Mesendoderm (in vitro differentiated cells): Measurements from ENCODE around the gene PKNOX2.

ENCODE experiments used
- DNase-seq: peaks from one replicate; pipeline ENCODE4 v3.0.0; 2013
- H2AK5ac ChIP-seq: 2 replicates; pipeline ENCODE4 v1.6.1; 2013; ENCODE audit warnings: low read length, inconsistent platforms
- H2BK120ac ChIP-seq: 2 replicates; pipeline ENCODE4 v1.6.1; 2013; ENCODE audit warnings: low read depth, mild to moderate bottlenecking, low read length, moderate library complexity, mixed read lengths
- H2BK15ac ChIP-seq: replicated peaks from 2 replicates; pipeline ENCODE4 v1.6.1; 2013; ENCODE audit warnings: low read depth, mild to moderate bottlenecking, moderate library complexity
- H2BK5ac ChIP-seq: 2 replicates; pipeline ENCODE4 v1.6.1; 2013; ENCODE audit warnings: low read length, inconsistent platforms
- H3K18ac ChIP-seq: 2 replicates; pipeline ENCODE4 v1.6.1; 2013; ENCODE audit warnings: mild to moderate bottlenecking, low read length, mixed read lengths
- H3K23ac ChIP-seq: one replicate; pipeline ENCODE4 v1.6.1; 2013; ENCODE audit warnings: low read length
- H3K27ac ChIP-seq: 2 replicates; pipeline ENCODE4 v1.5.1; 2013; ENCODE audit warnings: low read depth, mild to moderate bottlenecking, inconsistent platforms, low read length, moderate library complexity
- H3K27me3 ChIP-seq: 2 replicates; pipeline ENCODE4 v1.6.1; 2013; ENCODE audit warnings: low read length, control low read depth, mild to moderate bottlenecking, inconsistent platforms; ENCODE audit not compliant: insufficient read depth, poor library complexity
- H3K36me3 ChIP-seq: 2 replicates; pipeline ENCODE4 v1.6.1; 2013; ENCODE audit warnings: low read length, inconsistent platforms; ENCODE audit not compliant: control insufficient read depth, insufficient read depth
- H3K4ac ChIP-seq: one replicate; pipeline ENCODE4 v1.6.1; 2013; ENCODE audit warnings: low read depth, mild to moderate bottlenecking, low read length, moderate library complexity
- H3K4me1 ChIP-seq: 2 replicates; pipeline ENCODE4 v1.6.1; 2013; ENCODE audit warnings: low read depth, low read length, inconsistent platforms; ENCODE audit not compliant: control insufficient read depth
- H3K4me2 ChIP-seq: 2 replicates; pipeline ENCODE4 v1.6.1; 2013; ENCODE audit warnings: low read length
- H3K4me3 ChIP-seq: 2 replicates; pipeline ENCODE4 v1.5.1; 2013; ENCODE audit warnings: mild to moderate bottlenecking, low read length
- H3K56ac ChIP-seq: one replicate; pipeline ENCODE4 v1.6.1; 2013; ENCODE audit warnings: low read length
- H3K79me1 ChIP-seq: 2 replicates; pipeline ENCODE4 v1.6.1; 2013; ENCODE audit warnings: low read length, inconsistent platforms
- H3K79me2 ChIP-seq: 2 replicates; pipeline ENCODE4 v1.6.1; 2013; ENCODE audit warnings: mild to moderate bottlenecking, low read length; ENCODE audit not compliant: control insufficient read depth, insufficient read depth
- H3K9ac ChIP-seq: 2 replicates; pipeline ENCODE4 v1.6.1; 2013; ENCODE audit warnings: low read length, inconsistent platforms
- H4K5ac ChIP-seq: one replicate; pipeline ENCODE4 v1.6.1; 2013; ENCODE audit warnings: low read length
- H4K8ac ChIP-seq: one replicate; pipeline ENCODE4 v1.6.1; 2013; ENCODE audit warnings: low read depth, mild to moderate bottlenecking, control low read depth, low read length, moderate library complexity
- WGBS: extraction: QIAGEN DNeasy Blood & Tissue Kit; methylation state at CpG from one replicate; pipeline ENCODE4 v1.1.7; 2013; ENCODE audit warnings: low lambda C conversion rate, missing lambda C conversion rate; ENCODE audit not compliant: insufficient coverage; ENCODE audit errors: extremely low coverage; 5-methylcytosine and 5-hydroxymethylcytosine counted together

PKNOX2 gene

GRCh38 chr11:125402435-125402834 is 237.9 kb downstream of the PKNOX2 start:
- H3K4me2 ChIP-seq: no peak overlapping the region
- no peak overlapping the region for H2BK15ac ChIP-seq
- H2BK120ac ChIP-seq: no peak overlapping the region
- no peak overlapping the region for H4K5ac ChIP-seq
- H3K4me3 ChIP-seq: no peak overlapping the region
- H3K18ac ChIP-seq: no peak overlapping the region
- no peaks in the 10 kb centered on the region for H3K27me3 ChIP-seq
- no peak overlapping the region for H3K9ac ChIP-seq
- no peak overlapping the region for H3K23ac ChIP-seq
- H3K36me3 ChIP-seq: no peaks in the 10 kb centered on the region
- peaks cover 3% of the 10 kb centered on the region for H3K4me1 ChIP-seq
- no peak overlapping the region for H4K8ac ChIP-seq
- WGBS: no CpG with 5 or more reads among the region's 2 CpGs
- H3K79me1 ChIP-seq: no peaks in the 10 kb centered on the region
- no peak overlapping the region for H2BK5ac ChIP-seq
- no peak for DNase-seq
- H2AK5ac ChIP-seq: no peak overlapping the region
- H3K79me2 ChIP-seq: no peaks in the 10 kb centered on the region
- no peak overlapping the region for H3K4ac ChIP-seq
- H3K56ac ChIP-seq: no peak overlapping the region
- H3K27ac ChIP-seq: no peak overlapping the region

GRCh38 chr11:125404157-125404810 is 239.7 kb downstream of the PKNOX2 start:
- H3K27me3 ChIP-seq: no peaks in the 10 kb centered on the region
- no peaks in the 10 kb centered on the region for H3K79me2 ChIP-seq
- peak overlapping the region; percentile 68 for H3K56ac ChIP-seq
- no peak overlapping the region for H2AK5ac ChIP-seq
- no peaks in the 10 kb centered on the region for H3K79me1 ChIP-seq
- H3K36me3 ChIP-seq: no peaks in the 10 kb centered on the region
- peak overlapping the region; percentile 39 for H3K9ac ChIP-seq
- H3K18ac ChIP-seq: no peak overlapping the region
- no peak overlapping the region for H3K23ac ChIP-seq
- no CpG with 5 or more reads among the region's 15 CpGs for WGBS
- no peak overlapping the region for H3K27ac ChIP-seq
- no peak overlapping the region for H4K8ac ChIP-seq
- H3K4me2 ChIP-seq: no peak overlapping the region
- peak; percentile 86 for DNase-seq
- H2BK120ac ChIP-seq: no peak overlapping the region
- H4K5ac ChIP-seq: no peak overlapping the region
- H2BK15ac ChIP-seq: peak overlapping the region; percentile 11
- peaks cover 3% of the 10 kb centered on the region for H3K4me1 ChIP-seq
- H3K4ac ChIP-seq: no peak overlapping the region
- H2BK5ac ChIP-seq: no peak overlapping the region
- no peak overlapping the region for H3K4me3 ChIP-seq

- Histone ChIP-seq H4K8ac (no peak overlapping the region), H3K27ac (no peak overlapping the region), H3K4ac (no peak overlapping the region), H3K18ac (no peak overlapping the region), H3K4me3 (no peak overlapping the region), H3K79me2 (no peaks in the 10 kb centered on the region), H2BK5ac (no peak overlapping the region), H2BK120ac (no peak overlapping the region), H3K23ac (no peak overlapping the region), H3K4me2 (no peak overlapping the region), H3K9ac (peak overlapping the region; percentile 39), H3K4me1 (peaks cover 3% of the 10 kb centered on the region), H3K56ac (peak overlapping the region; percentile 68), H3K79me1 (no peaks in the 10 kb centered on the region), H2AK5ac (no peak overlapping the region), H3K36me3 (no peaks in the 10 kb centered on the region), H2BK15ac (peak overlapping the region; percentile 11), H4K5ac (no peak overlapping the region), H3K27me3 (no peaks in the 10 kb centered on the region)
- no CpG with 5 or more reads among the region's 22 CpGs for WGBS
- peak; percentile 75 for DNase-seq
Measured at GRCh38 chr11:125404811-125405790, 240.6 kb downstream of the PKNOX2 start.

GRCh38 chr11:125407046-125407445 is 242.5 kb downstream of the PKNOX2 start:
- Histone ChIP-seq H4K5ac (no peak overlapping the region), H4K8ac (no peak overlapping the region), H3K27me3 (no peaks in the 10 kb centered on the region), H3K4me2 (no peak overlapping the region), H3K27ac (no peak overlapping the region), H3K23ac (no peak overlapping the region), H3K4me3 (no peak overlapping the region), H3K36me3 (no peaks in the 10 kb centered on the region), H3K9ac (no peak overlapping the region), H3K56ac (no peak overlapping the region), H3K18ac (no peak overlapping the region), H3K4me1 (peaks cover 5% of the 10 kb centered on the region), H2AK5ac (no peak overlapping the region), H2BK5ac (no peak overlapping the region), H2BK120ac (no peak overlapping the region), H3K4ac (no peak overlapping the region), H2BK15ac (no peak overlapping the region), H3K79me1 (no peaks in the 10 kb centered on the region), H3K79me2 (no peaks in the 10 kb centered on the region)
- WGBS: no CpG with 5 or more reads among the region's 2 CpGs
- DNase-seq: no peak

- Histone ChIP-seq H4K5ac (no peak overlapping the region), H3K56ac (no peak overlapping the region), H2BK15ac (no peak overlapping the region), H4K8ac (no peak overlapping the region), H3K4me3 (no peak overlapping the region), H3K79me2 (no peaks in the 10 kb centered on the region), H3K27ac (no peak overlapping the region), H3K4me2 (no peak overlapping the region), H2BK5ac (no peak overlapping the region), H3K79me1 (no peaks in the 10 kb centered on the region), H3K4ac (no peak overlapping the region), H3K9ac (no peak overlapping the region), H3K18ac (no peak overlapping the region), H3K23ac (no peak overlapping the region), H2BK120ac (no peak overlapping the region), H3K36me3 (no peaks in the 10 kb centered on the region), H3K4me1 (peaks cover 5% of the 10 kb centered on the region), H3K27me3 (no peaks in the 10 kb centered on the region), H2AK5ac (no peak overlapping the region)
- no CpG with 5 or more reads among the region's 12 CpGs for WGBS
- no peak for DNase-seq
Measured at GRCh38 chr11:125408311-125408711, 243.8 kb downstream of the PKNOX2 start.
